GM19023 (cell line): Measurements from ENCODE around the gene CSRNP3.
A peak's percentile ranks its signal among the peaks of the same experiment; 100 is the strongest.

ENCODE experiments used
- ATAC-seq: cut with Tn5 transposase; IDR thresholded peaks from one replicate; pipeline ENCODE4 v1.9.1; 2021; ENCODE audit warnings: mild to moderate bottlenecking, moderate library complexity; ENCODE audit not compliant: unreplicated experiment

CSRNP3 gene

DNA sequence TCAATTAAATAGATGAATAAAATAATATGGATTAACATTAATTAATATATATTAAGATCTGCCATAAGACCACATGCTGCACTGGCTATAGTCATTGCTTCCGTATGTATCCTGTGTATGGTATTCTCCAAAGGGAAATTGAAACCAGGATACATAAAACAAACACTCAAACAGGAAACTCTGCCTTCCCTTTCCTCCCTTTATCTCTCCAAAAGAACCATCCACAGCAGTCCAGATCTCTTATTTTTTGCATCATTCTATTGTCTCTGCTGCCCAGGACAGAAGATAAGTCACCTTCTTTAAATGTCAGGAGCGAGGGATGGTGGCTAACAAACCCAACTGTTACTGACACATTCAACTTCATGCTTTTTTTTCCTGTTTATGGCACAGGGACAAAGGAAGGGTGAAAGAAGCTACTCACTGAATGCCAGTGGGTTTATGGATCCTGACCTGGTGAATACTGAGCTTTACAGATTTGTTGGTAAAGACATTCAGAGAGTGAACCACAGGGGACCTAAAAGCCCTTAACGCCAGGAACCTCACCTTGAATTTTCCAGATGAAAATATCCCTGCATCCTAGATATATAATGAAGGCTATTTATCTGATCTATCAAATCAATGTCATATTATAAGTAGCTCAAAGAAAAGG is 67.5 kb downstream of the CSRNP3 start:
- no peak for ATAC-seq

DNA sequence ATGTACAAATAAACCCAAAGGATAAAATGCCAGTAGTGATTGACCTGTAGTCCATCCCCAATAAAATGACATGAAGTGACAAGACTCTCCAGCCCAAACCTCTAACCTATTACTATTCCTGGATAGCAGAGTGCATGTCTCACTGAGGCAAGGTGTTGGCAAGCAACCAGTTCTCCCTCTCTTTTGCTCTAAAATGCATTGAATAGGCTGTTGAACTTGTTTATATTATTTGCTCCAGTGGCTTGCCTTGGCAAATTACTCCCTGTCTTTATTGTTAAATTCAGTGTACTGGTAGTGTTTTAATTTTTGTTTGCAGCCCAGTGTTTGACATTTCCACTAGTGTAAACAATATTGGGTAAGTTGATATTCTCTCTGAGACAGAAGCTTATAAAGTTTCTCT is 70.5 kb downstream of the CSRNP3 start:
- ATAC-seq, result no peak

- ATAC-seq, result peak; percentile 76
These were observed 75.4 kb downstream of the CSRNP3 start for GRCh38 chr2:165544897-165545296.

GRCh38 chr2:165547900-165548299 is 78.4 kb downstream of the CSRNP3 start:
- no peak for ATAC-seq

- no peak for ATAC-seq
These were observed 80.1 kb downstream of the CSRNP3 start for GRCh38 chr2:165549619-165550018.

DNA sequence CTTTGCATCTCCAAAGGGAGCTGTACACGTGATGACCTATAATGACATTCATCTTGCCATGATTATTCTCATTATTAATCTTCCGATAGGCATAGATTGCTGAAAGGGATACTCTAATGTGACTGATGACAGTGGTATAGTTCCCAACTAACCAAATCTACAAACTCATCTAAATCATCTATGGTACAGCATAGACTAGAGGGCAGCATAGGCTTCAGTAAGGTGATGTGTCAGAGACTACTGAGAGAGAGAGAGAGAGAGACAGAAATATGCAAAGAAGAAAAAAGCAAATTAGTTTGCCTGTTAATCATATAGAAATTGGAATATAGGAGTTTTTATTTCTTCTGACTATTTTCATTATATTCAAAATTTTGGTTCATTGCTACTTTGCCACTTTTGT is 89.3 kb downstream of the CSRNP3 start:
- no peak for ATAC-seq

DNA sequence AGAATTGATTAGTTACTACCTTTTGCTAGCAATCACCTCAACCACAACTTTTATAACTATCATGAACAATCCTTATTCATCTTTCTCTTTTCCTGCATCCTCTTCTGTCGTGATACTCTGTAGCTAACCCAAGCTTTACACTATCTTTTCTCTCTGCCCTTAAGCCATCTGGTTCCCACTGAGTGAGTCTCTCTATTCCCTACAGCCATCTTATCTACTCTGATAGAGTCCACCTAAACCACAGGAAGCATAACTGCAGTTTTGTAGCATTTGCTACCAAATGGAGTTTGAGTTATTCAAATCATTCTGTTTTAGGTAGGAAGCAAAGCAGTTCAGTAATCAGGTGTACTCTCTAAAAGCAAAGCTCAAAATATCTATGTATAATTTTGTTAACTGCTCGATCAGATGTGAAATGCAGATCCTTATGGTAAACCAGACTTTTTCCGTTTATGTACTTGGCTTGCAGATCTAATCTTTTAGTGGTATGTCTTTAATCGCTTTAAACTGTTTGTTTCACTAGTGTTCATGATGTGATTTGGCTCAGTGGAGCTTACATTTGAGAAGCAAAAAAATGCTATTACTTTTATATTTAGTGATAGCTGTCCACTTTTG is 91.0 kb downstream of the CSRNP3 start:
- no peak for ATAC-seq

DNA sequence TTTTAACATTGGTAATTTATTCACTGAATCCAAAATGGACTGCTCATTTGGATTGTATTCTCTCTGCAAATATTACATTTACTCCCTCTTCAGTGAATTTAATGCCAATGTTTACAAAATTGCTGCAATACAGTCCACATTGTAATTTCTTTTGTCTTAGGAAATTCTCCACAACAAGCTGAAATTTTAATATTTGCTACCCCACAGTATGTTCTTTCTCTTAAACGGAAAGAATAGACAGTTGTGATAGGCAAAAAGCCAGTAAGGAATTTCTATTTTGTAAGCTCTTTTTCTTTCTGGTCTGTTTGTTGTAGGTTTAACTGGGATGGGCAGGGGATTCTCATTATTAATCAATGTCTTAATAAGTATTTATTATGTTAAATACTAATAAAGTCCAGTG is 92.0 kb downstream of the CSRNP3 start:
- ATAC-seq, result no peak

DNA sequence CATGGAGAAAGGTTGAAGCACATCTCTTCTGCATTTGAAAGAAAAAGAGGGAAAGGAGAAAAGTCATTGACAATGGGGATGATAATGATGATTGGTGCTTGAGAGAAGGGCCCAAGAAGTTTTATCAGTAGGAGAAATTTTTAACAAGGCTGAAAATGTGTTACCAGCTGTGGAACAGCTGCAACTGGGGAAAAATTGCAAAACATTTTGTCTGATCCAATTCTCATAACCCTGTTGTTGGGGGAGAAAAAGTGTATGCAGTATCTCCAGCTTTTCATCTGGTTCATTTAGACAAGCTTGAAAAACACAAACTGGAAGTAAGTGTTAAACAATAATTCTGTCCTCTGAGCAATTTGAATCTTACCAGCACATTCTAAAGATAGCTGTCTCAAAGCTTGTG is 92.7 kb downstream of the CSRNP3 start:
- ATAC-seq, result no peak

DNA sequence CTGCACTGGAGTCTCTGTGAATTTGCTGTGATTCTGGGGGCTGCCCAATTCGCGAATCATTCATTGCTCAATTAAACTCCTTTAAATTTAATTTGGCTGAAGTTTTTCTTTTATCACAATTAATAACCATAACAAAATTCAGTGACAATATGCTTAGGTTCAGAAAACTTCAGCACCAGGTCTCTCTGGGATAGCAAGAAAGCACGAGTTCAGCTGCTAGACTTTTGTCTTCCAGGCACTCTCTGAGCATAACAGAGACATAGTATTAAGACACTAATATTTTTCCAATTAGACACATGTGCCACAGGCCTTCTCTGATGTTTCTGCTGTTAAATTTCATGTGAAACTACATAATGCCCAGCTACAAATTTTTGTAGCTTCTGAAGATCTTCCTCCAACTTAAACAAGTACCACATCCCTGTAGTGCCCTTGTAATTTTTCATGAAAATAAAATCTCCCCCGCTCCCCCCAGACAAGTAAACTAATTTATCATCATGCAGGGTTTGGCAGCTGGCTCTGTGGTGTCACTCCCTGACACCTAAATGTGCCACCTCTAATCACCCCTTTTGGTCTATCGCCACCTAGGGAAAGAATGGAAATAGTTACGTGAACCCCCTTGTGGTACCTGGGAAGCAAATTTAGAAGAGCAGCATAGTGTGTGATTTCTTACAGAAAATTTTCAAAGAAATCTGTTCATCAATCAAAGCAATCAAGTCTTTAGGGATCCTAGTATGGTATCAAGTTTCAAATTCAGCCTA is 94.1 kb downstream of the CSRNP3 start:
- no peak for ATAC-seq

DNA sequence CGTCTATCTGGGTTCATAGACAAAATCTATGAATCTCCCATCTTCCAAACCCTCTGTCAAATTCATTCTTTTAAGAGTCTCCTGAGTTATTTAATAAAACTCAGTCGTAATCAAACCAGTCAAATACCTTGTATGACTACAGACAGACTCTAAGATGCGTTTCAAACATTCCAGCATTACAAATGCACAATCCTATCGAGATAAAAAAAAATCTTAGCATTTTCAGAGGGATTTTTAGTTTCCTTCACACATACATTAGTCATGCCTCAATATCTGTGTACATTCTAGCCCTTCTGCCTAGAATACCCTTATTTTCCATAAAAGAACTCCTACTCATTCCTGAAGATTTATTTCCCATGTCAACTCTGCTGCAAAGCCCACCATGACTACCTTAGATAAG is 96.5 kb downstream of the CSRNP3 start:
- no peak for ATAC-seq

GRCh38 chr2:165567273-165567672 is 97.8 kb downstream of the CSRNP3 start:
- no peak for ATAC-seq

- ATAC-seq, result no peak
These were observed 98.9 kb downstream of the CSRNP3 start for GRCh38 chr2:165568361-165568760.

DNA sequence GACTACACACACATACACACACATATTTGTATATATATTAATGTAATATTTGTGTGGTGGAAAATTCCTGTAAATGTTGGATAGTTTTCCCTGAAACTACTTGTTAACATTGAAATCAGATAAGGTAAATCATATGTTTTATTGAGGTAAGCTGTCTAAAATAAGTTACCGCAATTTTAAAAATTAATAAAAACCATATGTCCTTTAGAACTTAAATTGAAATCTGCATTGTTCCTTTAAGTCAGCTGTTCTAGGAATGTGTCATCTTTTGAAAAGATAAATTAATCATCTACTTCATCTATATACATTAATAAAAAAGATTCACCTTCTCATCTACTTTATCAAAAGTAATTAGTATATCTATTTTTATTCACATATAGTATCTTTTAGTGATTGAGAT is 102.0 kb downstream of the CSRNP3 start:
- no peak for ATAC-seq

- no peak for ATAC-seq
These were observed 102.7 kb downstream of the CSRNP3 start for GRCh38 chr2:165572151-165572550.

- ATAC-seq, result no peak
These were observed 104.3 kb downstream of the CSRNP3 start for GRCh38 chr2:165573534-165574461.

DNA sequence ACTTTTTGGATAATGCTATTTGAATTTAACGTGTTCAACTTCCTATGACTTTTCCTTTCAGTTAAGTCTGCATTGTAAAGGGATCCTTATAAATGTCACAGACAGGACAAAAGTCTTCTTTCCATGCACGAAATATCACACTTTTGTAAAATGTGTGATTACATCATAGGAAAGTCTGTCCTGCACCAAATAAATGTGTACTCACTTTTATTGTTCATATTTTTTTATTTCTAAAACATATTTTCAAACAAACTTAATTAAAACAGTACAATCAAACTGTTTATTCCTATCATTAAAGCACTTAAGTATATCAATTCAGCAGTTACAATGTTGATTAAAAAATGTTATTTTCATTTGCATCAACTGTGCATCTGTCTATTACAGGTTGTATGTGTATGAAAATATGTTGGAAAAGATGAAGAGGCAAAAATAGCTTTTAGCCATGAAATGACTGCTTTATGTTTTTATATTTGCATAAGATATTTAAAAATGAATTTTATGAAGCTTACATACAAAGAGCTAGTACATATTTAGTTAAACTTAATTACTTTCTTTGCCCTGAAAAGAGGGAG is 105.6 kb downstream of the CSRNP3 start:
- ATAC-seq, result no peak

DNA sequence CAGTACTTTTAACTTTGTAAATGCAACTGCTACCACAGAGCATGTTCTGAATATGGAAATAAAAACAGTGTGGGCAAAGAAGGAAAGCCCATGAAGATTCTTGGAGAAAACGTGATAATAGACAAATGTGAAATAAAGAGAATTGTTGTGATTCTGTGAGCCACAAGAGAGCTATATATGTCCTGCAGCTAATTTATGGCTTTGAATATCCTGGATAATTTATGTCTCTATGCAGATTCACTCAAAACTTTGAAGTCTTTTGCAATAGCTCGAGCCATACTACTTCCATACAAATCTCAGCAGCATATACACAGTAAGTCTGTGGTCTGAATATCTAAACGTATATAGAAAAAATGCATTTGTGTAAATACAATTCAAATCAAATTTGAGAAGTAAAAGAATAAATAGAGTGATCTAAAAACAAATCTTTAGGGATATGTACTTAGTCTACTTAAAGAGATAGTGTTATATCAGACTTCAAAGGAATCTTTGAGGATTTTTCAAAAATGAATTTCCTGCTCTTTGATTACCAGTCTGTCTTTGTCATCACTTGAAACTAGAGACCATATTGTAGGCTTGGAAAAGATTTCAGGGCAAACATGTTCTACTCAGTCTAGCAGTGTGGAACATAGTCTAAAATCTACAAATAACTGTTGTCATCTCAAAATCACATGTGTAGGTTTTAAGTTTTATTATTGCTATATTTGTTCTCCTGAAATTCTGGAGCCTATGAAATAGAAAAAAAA is 107.1 kb downstream of the CSRNP3 start:
- no peak for ATAC-seq

- no peak for ATAC-seq
These were observed 112.9 kb downstream of the CSRNP3 start for GRCh38 chr2:165582409-165582808.

- ATAC-seq, result no peak
These were observed 113.5 kb downstream of the CSRNP3 start for GRCh38 chr2:165582863-165583506.
